GM18505 (cell line): ENCODE measurements around the gene TLE1.
"Not testable (repeated sequence)": the region's sequence is repeated elsewhere in the genome, so short reads cannot be mapped to it uniquely, and the experiment has no call there.

ENCODE experiments used
- ATAC-seq: cut with Tn5 transposase; IDR thresholded peaks from one replicate; pipeline ENCODE4 v1.9.1; 2021; ENCODE audit not compliant: unreplicated experiment
- POLR2A ChIP-seq: IDR thresholded peaks from 4 replicates; pipeline ENCODE4 v1.6.1; 2011; ENCODE audit warnings: borderline replicate concordance; ENCODE audit not compliant: insufficient read depth, insufficient read length; ENCODE audit errors: extremely low read depth

Gene TLE1

GRCh38 chr9:81613002-81613812 lies 76.1 kb downstream of the TLE1 start:
- ATAC-seq: no peak
- no peak for TF ChIP-seq POLR2A

- TF ChIP-seq POLR2A: no peak
- no peak for ATAC-seq
These were observed 77.7 kb downstream of the TLE1 start for GRCh38 chr9:81611664-81612063.

- TF ChIP-seq POLR2A: no peak
These were observed 78.6 kb downstream of the TLE1 start for GRCh38 chr9:81610740-81611107.

GRCh38 chr9:81609782-81610739 lies 79.3 kb downstream of the TLE1 start:
- ATAC-seq: no peak
- no peak for TF ChIP-seq POLR2A

More at GRCh38 chr9:81610740-81611107, 78.6 kb downstream of the TLE1 start:
- ATAC-seq: no peak

DNA sequence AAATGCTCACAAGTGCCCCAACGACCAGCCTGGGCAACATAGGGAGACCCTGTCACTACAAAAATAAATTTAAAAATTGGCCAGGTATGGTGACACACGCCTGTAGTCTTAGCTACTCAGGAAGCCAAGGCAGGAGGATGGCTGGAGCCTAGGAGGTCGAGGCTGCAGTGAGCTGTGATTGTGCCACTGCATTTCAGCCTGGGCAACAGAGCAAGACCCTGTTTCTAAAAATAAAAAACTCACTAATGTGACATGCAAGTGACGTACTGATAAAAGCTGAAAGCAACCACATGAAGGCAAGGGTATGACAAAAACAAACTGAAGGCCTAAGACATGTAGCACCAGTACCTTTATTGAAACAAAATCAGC lies 81.1 kb downstream of the TLE1 start:
- no peak for TF ChIP-seq POLR2A
- no peak for ATAC-seq

- TF ChIP-seq POLR2A: no peak
- no peak for ATAC-seq
These were observed 81.6 kb downstream of the TLE1 start for GRCh38 chr9:81607593-81608288.

- ATAC-seq: not testable (repeated sequence)
These were observed 83.1 kb downstream of the TLE1 start for GRCh38 chr9:81606261-81606660.

DNA sequence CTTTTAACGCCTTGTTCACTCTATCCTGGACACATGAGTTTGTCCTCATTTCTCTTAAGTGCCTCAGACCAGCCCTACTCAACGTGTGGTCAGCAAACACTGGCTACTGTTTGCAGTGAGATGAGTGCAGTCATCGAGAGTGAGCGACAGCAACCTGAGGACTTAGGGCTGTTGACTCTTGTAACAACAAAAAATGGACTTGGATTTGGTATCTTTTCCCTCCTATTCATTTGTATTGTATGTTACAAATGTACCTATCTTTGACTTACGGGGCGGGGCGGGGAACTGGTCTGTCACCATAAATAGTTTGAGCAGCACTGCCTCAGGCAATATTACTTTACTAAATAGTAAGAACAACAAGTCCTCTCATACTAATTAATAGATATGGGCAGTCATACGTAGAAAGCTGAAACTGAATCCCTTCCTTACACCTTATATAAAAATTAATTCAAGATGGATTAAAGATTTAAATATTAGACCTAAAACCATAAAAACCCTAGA lies 84.1 kb downstream of the TLE1 start:
- no peak for ATAC-seq
- TF ChIP-seq POLR2A: no peak

DNA sequence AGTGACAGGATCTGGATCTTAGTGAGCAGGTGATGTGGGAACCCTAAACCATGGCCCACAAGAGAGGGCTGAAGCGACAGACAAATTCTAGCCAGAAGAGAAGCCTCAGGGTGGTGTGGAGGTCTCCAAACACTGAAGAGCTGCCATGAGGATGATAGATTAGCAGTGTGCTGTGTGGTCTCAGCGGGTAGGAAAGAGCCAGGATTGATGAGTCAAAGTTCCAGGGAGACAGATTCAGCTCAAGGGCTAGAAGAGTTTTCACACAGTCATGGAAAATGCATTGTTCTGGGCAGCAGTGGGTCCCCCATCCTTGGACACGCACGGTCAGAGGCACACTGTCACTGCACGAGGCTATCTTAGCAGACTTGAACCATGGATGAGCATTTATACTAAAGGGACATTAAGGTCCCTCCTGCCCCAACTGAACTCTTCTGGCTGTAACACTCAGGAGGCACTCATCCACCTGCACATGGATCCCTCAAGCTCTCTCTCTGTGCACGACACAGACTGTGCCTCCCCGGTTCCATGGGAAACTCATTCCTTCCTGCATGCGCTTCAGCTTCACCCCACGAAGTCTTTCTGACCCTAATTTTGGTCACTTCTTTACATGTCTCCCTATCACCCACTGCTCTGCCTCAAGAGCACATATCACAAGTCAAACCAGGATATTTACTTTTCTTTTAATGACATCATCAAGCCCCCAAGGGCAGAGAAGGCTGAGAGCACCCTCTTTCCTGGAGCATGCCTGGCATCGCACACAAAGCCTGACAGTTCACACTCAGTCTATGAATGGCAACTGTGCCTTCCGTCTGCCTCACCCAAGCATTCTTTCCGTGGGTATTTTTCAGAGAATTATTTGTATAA lies 84.8 kb downstream of the TLE1 start:
- ATAC-seq: no peak
- no peak for TF ChIP-seq POLR2A

GRCh38 chr9:81602887-81603680 lies 86.3 kb downstream of the TLE1 start:
- no peak for TF ChIP-seq POLR2A
- no peak for ATAC-seq

DNA sequence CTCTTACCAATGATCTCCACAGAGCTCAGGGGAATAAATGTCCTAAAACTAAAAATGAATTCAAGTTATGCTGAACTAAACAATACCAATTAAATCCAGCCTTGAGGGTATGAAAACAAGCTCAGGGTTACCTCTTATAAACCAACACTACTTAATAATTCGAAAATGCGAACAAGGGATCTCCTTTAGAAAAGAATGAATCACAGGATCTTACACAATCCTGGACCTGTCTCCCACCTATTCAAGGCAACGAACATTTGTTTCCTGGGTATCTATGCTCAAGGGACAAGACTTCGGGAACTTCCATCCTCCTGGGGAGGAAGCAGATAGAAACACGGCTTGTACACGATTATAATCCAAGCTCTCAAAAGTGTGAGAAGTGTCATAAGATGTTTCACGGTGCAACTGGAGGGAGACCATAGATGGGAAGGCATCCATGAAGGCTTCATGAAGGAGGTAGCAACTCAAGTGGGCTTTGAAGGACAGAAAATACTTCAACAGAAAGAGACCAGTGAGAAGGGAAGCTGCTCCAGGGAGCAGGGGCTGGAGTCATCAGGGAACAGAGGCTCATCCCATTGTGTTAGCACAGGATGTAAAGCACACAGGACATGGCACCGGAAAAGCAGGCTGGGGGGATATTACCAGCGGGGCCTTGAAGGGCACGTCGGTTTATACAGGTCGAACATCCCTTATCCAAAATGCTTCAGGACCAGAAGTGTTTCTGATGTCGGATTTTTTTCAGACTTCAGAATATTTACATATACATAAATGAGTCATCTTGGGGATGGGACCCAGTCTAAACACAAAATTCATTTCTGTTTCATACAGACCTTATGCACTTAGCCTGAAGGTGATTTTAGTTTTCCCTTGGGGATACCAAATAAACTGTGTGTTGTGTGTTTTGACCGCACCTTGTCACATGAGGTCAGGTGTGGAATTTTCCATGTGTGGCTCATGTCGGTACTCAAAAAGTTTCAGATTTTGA lies 87.4 kb downstream of the TLE1 start:
- no peak for TF ChIP-seq POLR2A
- ATAC-seq: no peak
